HEK293T (cell line): ENCODE measurements around the gene SH3D19.

Experiments used
- CTCF ChIA-PET: fragments of 350-600 bp; formaldehyde crosslinking; extraction: SDS; loops from one replicate; lab custom pipeline; 2021; ENCODE audit warnings: antibody characterized with exemption, inconsistent platforms; lab: Yijun Ruan, JAX
- POLR2A ChIA-PET: fragments of 350-600 bp; formaldehyde crosslinking; extraction: SDS; loops from one replicate; lab custom pipeline; 2020; ENCODE audit warnings: antibody characterized with exemption, inconsistent platforms; lab: Yijun Ruan, JAX
- DNase-seq: peaks from one replicate; pipeline ENCODE4 v3.0.0; 2012; ENCODE audit warnings: mixed read lengths; ENCODE audit errors: extremely low spot score
- ARNT ChIP-seq: fragments of 450-650 bp; IDR thresholded peaks from 2 replicates; pipeline ENCODE4 v1.6.1; 2017; ENCODE audit warnings: mild to moderate bottlenecking
- BHLHE40 ChIP-seq: fragments of 450-650 bp; IDR thresholded peaks from 2 replicates; pipeline ENCODE4 v1.6.1; 2016; ENCODE audit warnings: mild to moderate bottlenecking, moderate library complexity, borderline replicate concordance
- CTBP1 ChIP-seq: fragments of 450-650 bp; IDR thresholded peaks from 2 replicates; pipeline ENCODE4 v1.6.1; 2016; ENCODE audit warnings: borderline replicate concordance
- ELF4 ChIP-seq: fragments of 450-650 bp; IDR thresholded peaks from 2 replicates; pipeline ENCODE4 v1.6.1; 2017; ENCODE audit warnings: antibody characterized with exemption
- FOXA1 ChIP-seq: fragments of 450-650 bp; IDR thresholded peaks from 2 replicates; pipeline ENCODE4 v1.6.1; 2016; ENCODE audit warnings: mild to moderate bottlenecking
- FOXK2 ChIP-seq: fragments of 450-650 bp; IDR thresholded peaks from 2 replicates; pipeline ENCODE4 v1.6.1; 2016; ENCODE audit warnings: mild to moderate bottlenecking
- FOXM1 ChIP-seq: fragments of 450-650 bp; IDR thresholded peaks from 2 replicates; pipeline ENCODE4 v1.6.1; 2017; ENCODE audit warnings: mild to moderate bottlenecking, borderline replicate concordance
- HDGF ChIP-seq: fragments of 450-650 bp; IDR thresholded peaks from 2 replicates; pipeline ENCODE4 v1.6.1; 2017; ENCODE audit warnings: antibody characterized with exemption, borderline replicate concordance
- L3MBTL2 ChIP-seq: fragments of 450-650 bp; conservative IDR thresholded peaks from 2 replicates; pipeline ENCODE4 v1.6.1; 2016; ENCODE audit warnings: mild to moderate bottlenecking
- LEF1 ChIP-seq: fragments of 450-650 bp; IDR thresholded peaks from 2 replicates; pipeline ENCODE4 v1.6.1; 2017; ENCODE audit warnings: mild to moderate bottlenecking, borderline replicate concordance
- NFRKB ChIP-seq: fragments of 450-650 bp; IDR thresholded peaks from 2 replicates; pipeline ENCODE4 v1.6.1; 2016; ENCODE audit warnings: mild to moderate bottlenecking, moderate library complexity
- SP1 ChIP-seq: fragments of 450-650 bp; IDR thresholded peaks from 2 replicates; pipeline ENCODE4 v1.6.1; 2017
- SUZ12 ChIP-seq: fragments of 450-650 bp; IDR thresholded peaks from 2 replicates; pipeline ENCODE4 v1.6.1; 2016; ENCODE audit warnings: mild to moderate bottlenecking
- TARDBP ChIP-seq: fragments of 450-650 bp; IDR thresholded peaks from 2 replicates; pipeline ENCODE4 v1.6.1; 2016
- ZNF384 ChIP-seq: fragments of 450-650 bp; IDR thresholded peaks from 2 replicates; pipeline ENCODE4 v1.6.1; 2016
- TF ChIP-seq, protein P1 (sequence below): fragments of 450-650 bp; IDR thresholded peaks from 2 replicates; pipeline ENCODE4 v1.6.1; 2016

SH3D19 gene

DNA sequence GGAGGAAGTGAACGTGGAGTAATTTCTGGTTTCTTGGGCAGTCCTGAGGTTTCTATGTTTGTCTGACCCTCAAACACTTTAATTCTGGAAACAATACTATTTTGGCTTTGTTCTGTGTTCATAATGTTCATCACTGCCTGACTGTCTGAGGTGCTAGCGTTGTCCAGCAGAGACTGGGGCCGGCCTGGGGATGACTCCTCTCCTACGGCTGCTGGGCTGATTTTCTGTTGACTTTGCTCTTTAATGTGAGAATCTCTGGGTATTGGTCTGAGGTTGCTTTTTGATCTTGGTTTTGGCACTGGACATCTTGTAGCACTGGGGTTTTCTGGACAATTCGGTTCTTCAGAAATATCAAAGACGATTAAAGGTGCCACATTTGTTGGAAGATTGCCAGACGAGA, 150.2 kb downstream of the SH3D19 start:
- CTCF ChIA-PET = no interaction called here
- no peak for DNase-seq
- POLR2A ChIA-PET = no interaction called here
- TF ChIP-seq HDGF = no peak

DNA sequence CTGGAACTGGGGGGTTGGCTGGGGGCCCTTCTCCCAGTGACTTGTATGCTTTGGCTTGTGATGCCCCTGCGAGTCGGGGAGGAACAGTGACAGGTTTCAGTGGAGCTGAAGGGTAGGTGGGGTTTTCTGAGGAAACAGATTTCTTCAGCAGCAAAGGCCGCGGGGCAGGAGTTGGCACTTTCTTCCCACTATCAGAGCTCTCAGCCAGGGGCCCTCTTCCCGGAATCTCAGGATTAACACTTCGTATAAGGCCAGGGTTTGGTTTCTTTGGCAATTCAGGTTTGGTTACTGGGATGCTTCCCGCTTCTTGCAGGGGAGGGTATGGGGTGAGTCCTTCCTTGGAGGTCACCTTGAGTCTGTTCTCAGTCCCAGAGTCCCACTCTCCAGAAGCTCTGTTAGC, 150.6 kb downstream of the SH3D19 start:
- ChIA-PET CTCF (no interaction called here), POLR2A (no interaction called here)
- no peak for DNase-seq
- TF ChIP-seq FOXA1 (no peak), LEF1 (no peak), ELF4 (no peak), TARDBP (no peak), NFRKB (no peak), SP1 (no peak), FOXM1 (no peak), FOXK2 (no peak), CTBP1 (no peak), SUZ12 (no peak), ZNF384 (no peak), L3MBTL2 (no peak), BHLHE40 (no peak), HDGF (no peak), ARNT (no peak)
- TF ChIP-seq, protein P1, sequence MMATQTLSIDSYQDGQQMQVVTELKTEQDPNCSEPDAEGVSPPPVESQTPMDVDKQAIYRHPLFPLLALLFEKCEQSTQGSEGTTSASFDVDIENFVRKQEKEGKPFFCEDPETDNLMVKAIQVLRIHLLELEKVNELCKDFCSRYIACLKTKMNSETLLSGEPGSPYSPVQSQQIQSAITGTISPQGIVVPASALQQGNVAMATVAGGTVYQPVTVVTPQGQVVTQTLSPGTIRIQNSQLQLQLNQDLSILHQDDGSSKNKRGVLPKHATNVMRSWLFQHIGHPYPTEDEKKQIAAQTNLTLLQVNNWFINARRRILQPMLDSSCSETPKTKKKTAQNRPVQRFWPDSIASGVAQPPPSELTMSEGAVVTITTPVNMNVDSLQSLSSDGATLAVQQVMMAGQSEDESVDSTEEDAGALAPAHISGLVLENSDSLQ = no peak

DNA sequence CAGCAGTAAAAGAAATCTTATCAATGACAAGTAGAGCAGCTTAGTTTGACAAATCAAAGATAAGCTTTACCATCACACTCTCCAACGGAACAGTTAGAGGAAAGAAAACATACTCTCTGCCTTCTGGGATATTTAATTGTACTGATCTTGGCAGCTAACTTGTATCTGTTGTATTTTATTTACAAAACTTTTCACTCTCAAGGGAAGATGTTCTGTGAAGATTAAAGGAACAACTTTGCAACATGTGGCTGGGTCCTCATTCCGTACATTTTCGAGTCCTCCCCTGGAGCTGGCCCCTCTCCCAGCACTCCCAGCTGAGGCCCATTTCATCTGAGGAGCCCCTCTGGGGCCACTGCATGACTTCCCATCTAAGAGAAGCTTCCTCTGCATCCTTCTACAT, 151.5 kb downstream of the SH3D19 start:
- ChIA-PET CTCF (no interaction called here), POLR2A (no interaction called here)
- TF ChIP-seq ARNT = no peak
- no peak for TF ChIP-seq SUZ12
- no peak for DNase-seq

DNA sequence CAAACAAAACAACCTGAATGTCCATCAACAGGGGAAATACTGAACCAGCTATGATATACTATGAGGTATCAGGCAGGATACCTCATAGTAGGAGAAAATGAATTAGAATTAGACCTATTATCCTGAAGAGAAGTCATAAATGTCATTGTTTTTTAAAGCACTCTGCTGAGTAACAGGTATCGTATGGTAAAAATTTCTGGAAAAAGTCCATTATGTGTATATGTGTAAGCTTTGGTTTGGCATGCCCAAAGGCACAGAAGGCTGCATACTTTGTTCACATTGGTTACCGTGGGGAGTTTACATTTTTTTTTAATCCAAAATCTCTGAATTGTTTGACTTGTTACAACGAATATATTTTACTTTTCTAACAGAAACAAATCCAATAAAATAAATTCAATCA, 155.5 kb downstream of the SH3D19 start:
- ChIA-PET CTCF (interaction anchor here (0.7 kb wide), 1 partner anchor 65 kb away, joined by 3 read pairs; no protein-coding TSS in a partner anchor), POLR2A (no interaction called here)
- no peak for TF ChIP-seq ZNF384
- no peak for TF ChIP-seq FOXA1
- TF ChIP-seq, protein P1 = no peak
- no peak for TF ChIP-seq ELF4
- no peak for TF ChIP-seq BHLHE40
- no peak for TF ChIP-seq ARNT
- TF ChIP-seq L3MBTL2 = no peak
- no peak for TF ChIP-seq HDGF
- TF ChIP-seq FOXK2 = no peak
- TF ChIP-seq FOXM1 = no peak
- no peak for TF ChIP-seq LEF1
- TF ChIP-seq SP1 = no peak
- no peak for TF ChIP-seq TARDBP
- TF ChIP-seq SUZ12 = no peak
- no peak for TF ChIP-seq CTBP1
- TF ChIP-seq NFRKB = no peak

DNA sequence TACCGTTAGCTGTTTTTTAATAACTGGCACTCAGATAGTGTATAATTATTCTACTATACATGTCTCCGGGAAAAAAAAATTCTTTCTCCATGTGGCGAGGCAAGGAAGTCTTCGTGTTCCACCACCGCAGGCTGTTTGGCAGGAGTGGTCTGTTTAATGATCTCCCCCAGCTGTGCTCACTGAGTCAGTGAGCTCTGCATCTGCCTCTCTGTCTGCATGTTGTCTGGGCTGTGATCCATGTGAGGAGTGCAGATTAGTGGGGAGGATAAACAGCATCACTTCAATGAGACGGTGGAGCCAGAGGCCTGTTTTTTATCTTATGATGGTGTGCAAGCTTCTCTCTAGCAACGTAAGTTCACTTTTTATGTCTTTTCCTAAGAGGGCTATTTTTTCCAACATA, 156.2 kb downstream of the SH3D19 start:
- ChIA-PET CTCF (no interaction called here), POLR2A (interaction anchor here (0.8 kb wide), 1 partner anchor 154 kb away, joined by 3 read pairs; no protein-coding TSS in a partner anchor)
- no peak for DNase-seq
- no peak for TF ChIP-seq HDGF
- TF ChIP-seq FOXK2 = no peak
- no peak for TF ChIP-seq TARDBP
- no peak for TF ChIP-seq ARNT

More for the DNA sequence above, 155.5 kb downstream of the SH3D19 start:
- DNase-seq = no peak

DNA sequence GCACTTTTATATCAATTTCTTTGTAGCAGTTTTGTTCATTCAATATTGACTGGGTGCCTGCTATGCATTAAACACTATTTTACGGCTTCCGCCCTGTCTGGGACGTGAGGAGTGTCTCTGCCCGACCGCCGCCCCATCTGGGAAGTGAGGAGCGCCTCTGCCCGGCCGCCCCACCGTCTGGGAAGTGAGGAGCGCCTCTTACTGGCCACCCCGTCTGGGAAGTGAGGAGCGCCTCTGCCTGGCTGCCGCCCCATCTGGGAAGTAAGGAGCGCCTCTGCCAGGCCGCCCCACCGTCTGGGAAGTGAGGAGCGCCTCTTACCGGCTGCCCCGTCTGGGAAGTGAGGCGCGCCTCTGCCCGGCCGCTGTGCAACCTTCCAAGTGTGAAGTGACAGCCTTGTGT, 157.8 kb downstream of the SH3D19 start:
- CTCF ChIA-PET = no interaction called here
- TF ChIP-seq, protein P1 = no peak
- TF ChIP-seq FOXM1 (no peak), ZNF384 (no peak)
- POLR2A ChIA-PET = no interaction called here
- no peak for DNase-seq

DNA sequence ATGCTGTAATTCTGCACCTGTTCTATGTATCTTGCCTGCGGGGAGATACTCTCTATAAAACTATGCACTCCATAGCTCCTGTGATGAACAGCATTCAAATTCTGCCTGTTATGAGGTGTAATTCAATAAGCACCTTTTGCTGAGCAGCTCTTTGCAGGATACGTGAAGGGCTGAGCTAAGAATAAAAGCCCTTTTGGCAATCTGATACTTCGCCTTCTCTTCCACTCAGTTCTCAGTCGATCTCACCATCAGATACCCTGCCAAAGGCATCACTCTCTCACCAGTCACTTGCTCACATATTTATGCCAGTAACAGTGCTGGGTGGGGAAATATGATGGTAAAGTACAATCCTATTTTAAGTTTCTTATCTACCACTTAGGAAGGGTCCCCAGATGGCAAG, 158.8 kb downstream of the SH3D19 start:
- TF ChIP-seq ARNT = no peak
- TF ChIP-seq FOXA1 = no peak
- no peak for TF ChIP-seq ELF4
- CTCF ChIA-PET = no interaction called here
- no peak for DNase-seq
- POLR2A ChIA-PET = no interaction called here
